ENCODE results near the gene BSN. TPM values are rescaled to one million over a fixed set of nuclear protein-coding genes. Genes with fewer than 3 reads are reported as not detected.

BSN gene
- total and polyA plus RNA-seq, 7 donors = under 0.01 to 0.81 (median 0.61) TPM; not detected in 1

- H3K9me3 ChIP-seq = no peaks in the 10 kb centered on the region
- H3K27me3 ChIP-seq = no peaks in the 10 kb centered on the region
- TF ChIP-seq CTCF (IDR thresholded peaks at IDR 0.05) (no peak), EP300 (IDR thresholded peaks at IDR 0.05) (no peak), POLR2A (IDR thresholded peaks at IDR 0.05) (no peak), POLR2AphosphoS5 (IDR thresholded peaks at IDR 0.05) (no peak)
- DNase-seq = no peak
- H3K27ac ChIP-seq = no peak overlapping the region
- intact Hi-C loops (cut with DNase I) = no loop called here
- H3K36me3 ChIP-seq = no peaks in the 10 kb centered on the region
- 86 to 92% methylated on average over 2 of the region's 2 CpGs for WGBS, 2 donors
- H3K4me1 ChIP-seq = no peaks in the 10 kb centered on the region
- no peak overlapping the region for H3K4me3 ChIP-seq
Measured at GRCh38 chr3:49628249-49628648, 74.0 kb downstream of the BSN start.

- no peak for TF ChIP-seq CTCF (IDR thresholded peaks at IDR 0.05)
- TF ChIP-seq EP300 (IDR thresholded peaks at IDR 0.05) = no peak
- no peak for TF ChIP-seq POLR2AphosphoS5 (IDR thresholded peaks at IDR 0.05)
- TF ChIP-seq POLR2A (IDR thresholded peaks at IDR 0.05) = no peak
- intact Hi-C loops (cut with DNase I) = no loop called here
- 88 to 92% methylated on average over 4 of the region's 4 CpGs for WGBS, 2 donors
Measured at GRCh38 chr3:49629451-49629850, 75.2 kb downstream of the BSN start.

GRCh38 chr3:49629866-49630265, 75.6 kb downstream of the BSN start:
- Histone ChIP-seq H3K36me3 (no peaks in the 10 kb centered on the region), H3K4me1 (no peaks in the 10 kb centered on the region), H3K4me3 (no peak overlapping the region), H3K27me3 (no peaks in the 10 kb centered on the region), H3K9me3 (no peaks in the 10 kb centered on the region), H3K27ac (no peak overlapping the region)
- 90 to 92% methylated on average over 6 of the region's 6 CpGs for WGBS, 2 donors
- intact Hi-C loops (cut with DNase I) = no loop called here
- DNase-seq = no peak
- TF ChIP-seq CTCF (IDR thresholded peaks at IDR 0.05) = no peak
- no peak for TF ChIP-seq POLR2AphosphoS5 (IDR thresholded peaks at IDR 0.05)
- TF ChIP-seq POLR2A (IDR thresholded peaks at IDR 0.05) = no peak
- no peak for TF ChIP-seq EP300 (IDR thresholded peaks at IDR 0.05)

More at GRCh38 chr3:49629451-49629850, 75.2 kb downstream of the BSN start:
- Histone ChIP-seq H3K36me3 (no peaks in the 10 kb centered on the region), H3K27ac (no peak overlapping the region), H3K4me1 (no peaks in the 10 kb centered on the region), H3K9me3 (no peaks in the 10 kb centered on the region), H3K27me3 (no peaks in the 10 kb centered on the region), H3K4me3 (no peak overlapping the region)
- DNase-seq = no peak

- TF ChIP-seq CTCF (IDR thresholded peaks at IDR 0.05) (no peak), EP300 (IDR thresholded peaks at IDR 0.05) (no peak), POLR2AphosphoS5 (IDR thresholded peaks at IDR 0.05) (no peak), POLR2A (IDR thresholded peaks at IDR 0.05) (no peak)
- Histone ChIP-seq H3K4me3 (no peak overlapping the region), H3K9me3 (no peaks in the 10 kb centered on the region), H3K36me3 (no peaks in the 10 kb centered on the region), H3K27me3 (no peaks in the 10 kb centered on the region), H3K27ac (no peak overlapping the region), H3K4me1 (no peaks in the 10 kb centered on the region)
- WGBS, 2 donors = 96 to 98% methylated on average over 1 of the region's 1 CpG
- intact Hi-C loops (cut with DNase I) = no loop called here
- DNase-seq = no peak
Measured at GRCh38 chr3:49630784-49631183, 76.5 kb downstream of the BSN start.

- intact Hi-C loops (cut with DNase I) = no loop called here
- Histone ChIP-seq H3K4me1 (no peaks in the 10 kb centered on the region), H3K36me3 (no peaks in the 10 kb centered on the region), H3K9me3 (no peaks in the 10 kb centered on the region), H3K27ac (no peak overlapping the region), H3K4me3 (no peak overlapping the region), H3K27me3 (no peaks in the 10 kb centered on the region)
- WGBS, 2 donors = 79 to 84% methylated on average over 3 of the region's 3 CpGs
- TF ChIP-seq CTCF (IDR thresholded peaks at IDR 0.05) = no peak
- TF ChIP-seq EP300 (IDR thresholded peaks at IDR 0.05) = no peak
- TF ChIP-seq POLR2A (IDR thresholded peaks at IDR 0.05) = no peak
- TF ChIP-seq POLR2AphosphoS5 (IDR thresholded peaks at IDR 0.05) = no peak
- DNase-seq = no peak
Measured at GRCh38 chr3:49634736-49635135, 80.5 kb downstream of the BSN start.
